ENCODE measurements around the gene GASK1A.

DNA sequence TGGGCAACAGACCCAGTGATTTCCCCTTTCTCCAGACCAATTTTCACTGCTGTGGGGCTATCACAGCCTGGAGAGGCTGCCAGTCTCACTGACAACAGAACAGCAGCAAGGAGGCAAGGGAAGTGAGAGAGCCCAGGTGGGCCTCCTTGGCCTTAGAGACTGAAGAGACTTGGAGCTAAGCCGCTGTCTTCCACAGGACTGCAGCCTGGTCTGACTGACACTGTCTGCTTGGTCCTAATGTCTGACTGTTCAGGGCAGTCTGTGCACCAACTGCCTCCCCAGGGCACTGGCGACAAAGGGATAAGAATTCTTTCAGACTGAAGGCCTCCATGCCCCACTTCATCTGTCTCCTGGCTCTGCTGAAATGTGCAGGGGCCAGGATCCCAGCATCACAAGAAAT, 115.3 kb downstream of the GASK1A start:
- TF ChIP-seq POLR2A (IDR thresholded peaks at IDR 0.05), result no peak
- TF ChIP-seq, protein P1, sequence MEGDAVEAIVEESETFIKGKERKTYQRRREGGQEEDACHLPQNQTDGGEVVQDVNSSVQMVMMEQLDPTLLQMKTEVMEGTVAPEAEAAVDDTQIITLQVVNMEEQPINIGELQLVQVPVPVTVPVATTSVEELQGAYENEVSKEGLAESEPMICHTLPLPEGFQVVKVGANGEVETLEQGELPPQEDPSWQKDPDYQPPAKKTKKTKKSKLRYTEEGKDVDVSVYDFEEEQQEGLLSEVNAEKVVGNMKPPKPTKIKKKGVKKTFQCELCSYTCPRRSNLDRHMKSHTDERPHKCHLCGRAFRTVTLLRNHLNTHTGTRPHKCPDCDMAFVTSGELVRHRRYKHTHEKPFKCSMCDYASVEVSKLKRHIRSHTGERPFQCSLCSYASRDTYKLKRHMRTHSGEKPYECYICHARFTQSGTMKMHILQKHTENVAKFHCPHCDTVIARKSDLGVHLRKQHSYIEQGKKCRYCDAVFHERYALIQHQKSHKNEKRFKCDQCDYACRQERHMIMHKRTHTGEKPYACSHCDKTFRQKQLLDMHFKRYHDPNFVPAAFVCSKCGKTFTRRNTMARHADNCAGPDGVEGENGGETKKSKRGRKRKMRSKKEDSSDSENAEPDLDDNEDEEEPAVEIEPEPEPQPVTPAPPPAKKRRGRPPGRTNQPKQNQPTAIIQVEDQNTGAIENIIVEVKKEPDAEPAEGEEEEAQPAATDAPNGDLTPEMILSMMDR (IDR thresholded peaks at IDR 0.05), result no peak

Measured in heart left ventricle (tissue), 13 donors.